ENCODE measurements around the gene SEPHS2.
A peak's percentile ranks its signal among the peaks of the same experiment; 100 is the strongest.
"Not testable (repeated sequence)": the region's sequence is repeated elsewhere in the genome, so short reads cannot be mapped to it uniquely, and the experiment has no call there.

Gene SEPHS2

DNA sequence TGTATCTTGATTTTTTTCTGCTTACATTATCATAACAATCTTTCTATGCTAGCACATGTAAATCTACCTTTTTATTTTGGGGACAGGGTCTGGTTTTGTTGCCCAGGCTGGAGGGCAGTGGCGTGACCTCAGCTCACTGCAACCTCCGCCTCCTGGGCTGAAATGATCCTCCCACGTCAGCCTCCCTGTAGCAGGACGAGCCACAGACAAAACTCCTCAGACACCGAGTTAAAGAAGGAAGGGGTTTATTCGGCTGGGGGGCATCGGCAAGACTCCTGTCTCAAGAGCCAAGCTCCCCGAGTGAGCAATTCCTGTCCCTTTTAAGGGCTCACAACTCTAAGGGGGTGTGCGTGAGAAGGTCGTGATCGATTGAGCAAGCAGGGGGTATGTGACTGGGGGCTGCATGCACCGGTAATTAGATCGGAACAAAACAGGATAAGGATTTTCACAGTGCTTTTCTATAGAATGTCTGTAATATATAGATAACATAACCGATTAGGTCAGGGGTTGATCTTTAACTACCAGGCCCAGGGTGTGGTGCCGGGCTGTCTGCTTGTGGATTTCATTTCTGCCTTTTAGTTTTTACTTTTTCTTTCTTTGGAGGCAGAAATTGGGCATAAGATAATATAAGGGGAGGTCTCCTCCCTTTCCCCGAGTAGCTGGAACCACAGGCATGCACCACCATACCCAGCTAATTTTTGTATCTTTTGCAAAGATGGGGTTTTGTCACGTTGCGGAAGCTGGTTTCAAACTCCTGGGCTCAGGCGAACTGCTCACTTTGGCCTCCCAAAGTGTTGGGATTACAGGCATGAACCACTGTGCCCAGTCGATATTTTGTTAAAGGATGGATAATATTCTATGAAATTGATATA, 7.3 kb upstream of the SEPHS2 start:
- peaks cover 53% of the 10 kb centered on the region for H3K4me1 Mint-ChIP-seq (ENCODE audit: low read depth)
- peak overlapping the region; percentile 66 for H3K27ac Mint-ChIP-seq
- not testable (repeated sequence) for H3K27me3 Mint-ChIP-seq; H3K36me3 Mint-ChIP-seq; H3K4me3 Mint-ChIP-seq; H3K9me3 Mint-ChIP-seq (ENCODE audit: low read depth)

DNA sequence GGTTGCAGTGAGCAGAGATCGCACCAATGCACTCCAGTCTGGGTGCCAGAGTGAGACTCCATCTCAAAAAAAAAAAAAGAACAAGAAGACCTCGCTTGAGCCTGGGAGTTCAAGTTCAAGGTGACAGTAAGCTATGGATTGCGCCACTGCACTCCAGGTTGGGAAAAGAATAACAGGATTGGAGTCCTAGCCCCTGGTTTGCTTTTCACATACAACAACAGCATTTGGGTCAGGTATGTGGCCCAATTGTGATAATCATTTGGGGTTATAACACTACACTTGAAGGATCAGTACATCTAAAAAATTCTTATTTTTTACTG, 3.4 kb upstream of the SEPHS2 start:
- no peak overlapping the region for H3K27ac Mint-ChIP-seq

DNA sequence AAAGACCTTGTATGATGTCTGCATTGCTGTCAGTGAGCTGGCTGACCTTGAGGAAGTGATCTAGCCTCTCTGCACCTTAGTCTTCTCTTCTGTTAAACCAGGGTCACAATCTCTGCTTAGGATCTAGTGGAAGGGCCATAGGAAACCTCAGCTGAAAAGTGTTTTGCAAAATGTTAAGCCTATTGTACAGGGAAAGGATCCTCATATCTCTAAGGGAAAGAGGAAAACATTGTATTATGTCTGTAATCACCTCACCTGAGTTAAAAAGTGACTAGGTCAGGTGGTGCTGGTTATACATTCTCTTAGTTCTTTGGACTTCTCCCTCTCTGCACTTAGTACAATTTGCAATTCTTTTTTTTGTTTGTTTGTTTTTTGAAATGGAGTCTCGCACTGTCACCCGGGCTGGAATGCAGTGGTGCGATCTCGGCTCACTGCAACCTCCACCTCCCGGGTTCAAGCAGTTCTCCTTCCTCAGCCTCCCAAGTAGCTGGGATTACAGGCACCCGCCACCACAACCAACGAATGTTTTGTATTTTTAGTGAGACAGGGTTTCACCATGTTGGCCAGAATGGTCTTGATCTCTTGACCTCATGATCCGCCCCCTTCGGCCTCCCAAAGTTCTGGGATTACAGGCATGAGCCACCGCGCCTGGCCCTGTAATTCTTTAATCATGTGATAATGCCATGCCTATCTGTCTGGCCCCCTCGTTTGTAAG, 2.0 kb upstream of the SEPHS2 start:
- Mint-ChIP-seq H3K4me3 (peak overlapping the region; percentile 54), H3K36me3 (peaks cover 13% of the 10 kb centered on the region), H3K9me3 (ENCODE audit: low read depth) (no peaks in the 10 kb centered on the region), H3K27me3 (no peaks in the 10 kb centered on the region), H3K4me1 (ENCODE audit: low read depth) (peaks cover 48% of the 10 kb centered on the region), H3K27ac (no peak overlapping the region)

More for the DNA sequence above, 3.4 kb upstream of the SEPHS2 start:
- Mint-ChIP-seq H3K36me3 (peaks cover 3% of the 10 kb centered on the region), H3K9me3 (ENCODE audit: low read depth) (no peaks in the 10 kb centered on the region), H3K27me3 (no peaks in the 10 kb centered on the region), H3K4me3 (no peak overlapping the region), H3K4me1 (ENCODE audit: low read depth) (peaks cover 38% of the 10 kb centered on the region)

DNA sequence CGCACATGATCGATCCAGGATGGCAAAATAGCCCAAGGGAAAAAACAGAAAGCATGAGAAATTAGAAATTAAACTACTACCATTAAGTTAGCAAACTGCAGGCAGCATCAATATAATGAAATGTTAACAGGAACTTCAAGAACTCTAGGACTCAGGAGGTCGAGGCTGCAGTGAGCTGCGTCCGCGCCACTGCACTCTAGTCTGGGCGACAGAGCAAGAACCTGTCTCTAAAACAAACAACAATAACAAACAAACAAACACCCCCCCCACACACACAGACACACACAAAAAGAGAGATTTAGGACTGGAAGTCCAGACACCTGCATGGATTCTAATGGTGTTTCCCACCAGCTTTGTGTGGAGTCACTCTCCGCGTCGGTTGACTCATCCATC, 525 bp upstream of the SEPHS2 start:
- Mint-ChIP-seq H3K4me1 (ENCODE audit: low read depth) (peaks cover 46% of the 10 kb centered on the region), H3K4me3 (peak overlapping the region; percentile 93), H3K27ac (peak overlapping the region; percentile 98), H3K9me3 (ENCODE audit: low read depth) (no peaks in the 10 kb centered on the region), H3K36me3 (peaks cover 13% of the 10 kb centered on the region), H3K27me3 (no peaks in the 10 kb centered on the region)

DNA sequence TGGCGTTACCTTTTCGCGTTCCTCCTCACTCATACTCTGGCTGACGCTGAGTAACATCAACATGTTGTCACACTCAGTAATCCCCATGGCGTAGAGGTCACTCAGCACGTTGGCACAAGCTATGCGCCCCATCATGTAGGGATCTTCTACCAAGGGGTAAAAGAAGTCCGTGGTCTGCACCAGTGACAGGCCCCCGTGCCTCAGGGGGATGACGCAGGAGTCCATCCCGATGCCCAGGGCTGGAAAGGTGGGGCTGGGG, 596 bp downstream of the SEPHS2 start:
- Mint-ChIP-seq H3K4me3 (peak overlapping the region; percentile 93), H3K9me3 (ENCODE audit: low read depth) (no peaks in the 10 kb centered on the region), H3K27me3 (no peaks in the 10 kb centered on the region), H3K27ac (peak overlapping the region; percentile 72), H3K36me3 (peaks cover 13% of the 10 kb centered on the region), H3K4me1 (ENCODE audit: low read depth) (peaks cover 36% of the 10 kb centered on the region)

DNA sequence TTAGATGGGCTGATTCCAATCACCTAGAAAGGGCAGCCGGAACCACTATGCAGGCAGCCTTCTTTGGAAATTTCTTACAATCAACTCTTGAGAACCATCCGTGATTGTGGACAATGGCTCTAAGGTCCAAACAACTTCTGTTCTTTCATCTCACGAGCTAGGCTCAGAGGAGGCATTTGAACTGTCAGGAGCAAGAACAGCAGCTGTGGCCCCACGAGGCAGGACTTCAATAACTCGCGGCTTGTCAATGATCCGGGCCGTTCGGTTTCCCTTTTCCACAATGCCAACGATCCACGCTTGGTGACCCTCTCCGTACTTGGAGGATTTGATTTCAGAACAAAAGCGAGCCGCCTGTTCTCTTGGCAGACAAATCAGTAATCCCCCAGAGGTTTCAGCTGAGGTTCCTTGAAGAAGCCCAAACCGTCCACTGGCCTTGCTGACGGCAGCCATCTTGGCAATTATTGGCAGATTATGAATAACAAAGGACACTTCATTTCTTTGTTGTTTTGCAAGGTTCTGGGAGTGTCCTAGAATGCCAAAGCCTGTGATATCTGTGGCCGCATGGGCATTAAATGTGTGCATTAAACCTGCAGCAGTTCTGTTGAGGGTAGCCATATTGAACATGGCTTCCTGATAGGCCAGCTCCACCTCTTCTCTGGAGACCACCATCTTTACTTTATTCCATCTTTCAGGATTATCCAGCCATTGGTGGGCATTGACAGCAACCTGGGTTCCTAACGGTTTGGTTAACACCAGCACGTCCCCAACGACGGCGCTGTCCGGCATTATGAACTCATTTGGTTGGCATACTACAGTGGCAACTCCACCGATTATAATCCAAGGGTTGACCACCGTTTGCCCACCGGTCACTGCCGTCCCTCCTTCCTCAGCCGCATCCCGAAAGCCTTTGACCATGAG, 1.2 kb downstream of the SEPHS2 start:
- peaks cover 33% of the 10 kb centered on the region for H3K4me1 Mint-ChIP-seq (ENCODE audit: low read depth)
- no peaks in the 10 kb centered on the region for H3K27me3 Mint-ChIP-seq
- H3K9me3 Mint-ChIP-seq (ENCODE audit: low read depth), result no peaks in the 10 kb centered on the region
- H3K4me3 Mint-ChIP-seq, result peak overlapping the region; percentile 93
- H3K36me3 Mint-ChIP-seq, result peaks cover 13% of the 10 kb centered on the region
- H3K27ac Mint-ChIP-seq, result peak overlapping the region; percentile 72

DNA sequence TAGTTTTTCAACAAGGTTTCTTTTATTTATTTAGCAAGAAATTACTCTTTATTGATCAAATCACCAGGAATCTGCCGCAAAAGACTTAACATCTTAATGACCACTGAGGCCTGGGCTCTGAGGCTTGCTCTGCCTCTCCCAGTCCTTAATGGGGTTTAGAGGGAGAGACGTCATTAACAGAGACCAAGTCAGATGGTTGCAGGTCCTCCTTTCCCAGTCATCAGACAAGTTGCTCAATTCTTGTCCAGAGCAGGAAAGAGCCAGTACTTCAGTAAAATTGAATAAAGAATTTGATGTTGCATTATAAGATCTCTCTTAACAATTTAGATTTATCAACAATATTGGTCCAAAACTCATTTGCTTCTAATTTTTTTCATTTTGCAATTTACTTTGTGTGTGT, 2.0 kb downstream of the SEPHS2 start:
- peak overlapping the region; percentile 58 for H3K27ac Mint-ChIP-seq
- H3K4me1 Mint-ChIP-seq (ENCODE audit: low read depth), result peaks cover 31% of the 10 kb centered on the region
- no peaks in the 10 kb centered on the region for H3K9me3 Mint-ChIP-seq (ENCODE audit: low read depth)
- H3K27me3 Mint-ChIP-seq, result no peaks in the 10 kb centered on the region
- H3K4me3 Mint-ChIP-seq, result peak overlapping the region; percentile 93
- H3K36me3 Mint-ChIP-seq, result peaks cover 13% of the 10 kb centered on the region

DNA sequence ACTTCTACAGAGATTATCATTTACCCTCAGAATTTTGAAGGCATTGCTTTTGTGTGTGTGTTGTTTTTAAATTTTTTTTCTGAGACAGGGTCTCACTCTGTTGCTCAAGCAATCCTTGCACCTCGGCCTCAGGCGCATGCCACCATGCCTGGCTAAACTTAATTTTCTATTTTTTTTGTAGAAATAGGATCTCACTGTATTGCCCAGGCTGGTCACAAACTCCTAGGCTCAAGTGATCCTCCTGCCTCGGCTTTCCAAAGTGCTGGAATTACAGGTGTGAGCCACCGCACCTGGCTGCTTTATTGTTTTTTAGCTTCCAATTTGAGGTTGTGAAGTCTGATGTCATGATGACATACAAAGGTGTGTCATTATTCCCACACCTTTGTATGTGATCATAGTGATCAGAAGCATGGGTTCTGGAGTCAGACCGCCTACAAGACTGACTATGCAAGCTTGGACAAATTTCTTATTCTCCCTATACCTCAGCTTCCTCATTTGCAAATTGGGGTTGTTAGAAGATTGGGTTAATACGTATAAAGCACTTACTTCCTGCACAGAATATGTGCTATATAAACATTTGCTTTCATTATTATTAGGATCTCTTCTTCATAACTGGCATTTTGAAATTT, 5.8 kb downstream of the SEPHS2 start:
- Mint-ChIP-seq H3K9me3 (ENCODE audit: low read depth) (no peaks in the 10 kb centered on the region), H3K27ac (no peak overlapping the region), H3K36me3 (peaks cover 11% of the 10 kb centered on the region), H3K27me3 (no peaks in the 10 kb centered on the region), H3K4me3 (no peak overlapping the region), H3K4me1 (ENCODE audit: low read depth) (peaks cover 22% of the 10 kb centered on the region)

DNA sequence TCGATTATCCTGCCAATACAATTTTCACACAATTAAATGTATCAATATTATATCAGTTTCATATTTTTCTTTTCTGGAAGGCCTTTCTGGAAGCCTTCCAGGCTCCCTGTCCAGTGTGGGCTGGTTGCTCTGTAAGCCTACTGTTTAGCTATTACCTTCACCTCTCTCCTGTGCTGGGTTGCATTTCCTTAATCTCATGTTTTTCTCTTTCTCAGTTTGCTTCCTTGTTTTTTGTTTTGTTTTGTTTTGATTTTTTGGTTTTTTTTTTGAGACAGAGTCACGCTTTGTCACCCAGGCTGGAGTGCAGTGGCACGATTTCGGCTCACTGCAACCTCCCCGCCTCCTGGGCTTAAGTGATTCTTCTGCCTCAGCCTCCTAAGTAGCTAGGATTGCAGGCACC, 6.8 kb downstream of the SEPHS2 start:
- Mint-ChIP-seq H3K27ac (no peak overlapping the region), H3K36me3 (peaks cover 8% of the 10 kb centered on the region), H3K4me3 (no peak overlapping the region), H3K4me1 (ENCODE audit: low read depth) (peaks cover 20% of the 10 kb centered on the region), H3K9me3 (ENCODE audit: low read depth) (no peaks in the 10 kb centered on the region), H3K27me3 (no peaks in the 10 kb centered on the region)

DNA sequence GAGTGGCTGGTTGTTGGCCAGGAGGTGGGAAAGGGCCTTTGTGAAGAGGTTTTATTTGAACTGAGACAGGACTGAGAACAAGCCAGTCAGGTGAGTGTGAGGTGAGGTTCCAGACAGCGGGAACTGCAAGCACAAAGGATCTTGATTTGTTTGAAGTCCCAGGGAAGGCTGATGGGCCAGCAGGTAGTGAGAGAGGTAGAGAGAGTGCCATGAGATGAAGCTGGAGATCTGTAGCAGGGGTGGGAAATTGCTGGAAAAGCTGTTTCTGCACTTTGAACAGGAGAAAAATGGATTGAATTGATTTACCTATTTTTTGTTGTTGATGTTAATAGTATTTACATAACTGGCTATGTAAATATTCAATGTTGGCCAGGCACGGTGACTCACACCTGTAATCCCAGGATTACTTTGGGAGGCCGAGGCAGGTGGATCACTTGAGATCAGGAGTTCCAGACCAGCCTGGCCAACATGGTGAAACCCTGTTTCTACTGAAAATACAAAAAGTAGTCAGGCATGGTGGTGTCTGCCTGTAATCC, 8.1 kb downstream of the SEPHS2 start:
- Mint-ChIP-seq H3K4me1 (ENCODE audit: low read depth) (peaks cover 11% of the 10 kb centered on the region), H3K27me3 (no peaks in the 10 kb centered on the region), H3K36me3 (no peaks in the 10 kb centered on the region), H3K4me3 (no peak overlapping the region), H3K27ac (no peak overlapping the region), H3K9me3 (ENCODE audit: low read depth) (no peaks in the 10 kb centered on the region)

DNA sequence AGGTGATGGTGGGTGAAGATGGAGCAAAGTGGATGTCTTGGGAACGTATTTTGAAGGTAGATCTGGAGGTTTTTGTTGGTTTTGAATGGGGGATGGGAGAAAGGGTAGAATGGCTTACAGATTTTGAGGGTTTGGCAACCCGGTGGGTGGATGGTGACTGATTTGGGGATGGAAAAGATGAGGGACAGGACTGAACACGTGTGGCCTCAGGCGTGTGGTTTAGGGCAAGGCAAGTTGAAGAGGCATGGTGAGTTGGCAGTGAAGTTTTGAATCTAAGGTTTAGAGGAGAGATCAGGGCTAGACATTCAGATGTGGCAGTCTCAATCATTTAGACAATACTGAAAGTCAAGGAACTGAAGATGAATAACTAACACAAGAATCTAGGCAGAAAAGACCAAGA, 10.8 kb downstream of the SEPHS2 start:
- H3K36me3 Mint-ChIP-seq, result no peaks in the 10 kb centered on the region
- H3K4me3 Mint-ChIP-seq, result no peak overlapping the region
- H3K27ac Mint-ChIP-seq, result peak overlapping the region; percentile 41
- H3K27me3 Mint-ChIP-seq, result no peaks in the 10 kb centered on the region
- H3K9me3 Mint-ChIP-seq (ENCODE audit: low read depth), result no peaks in the 10 kb centered on the region
- H3K4me1 Mint-ChIP-seq (ENCODE audit: low read depth), result peaks cover 9% of the 10 kb centered on the region

DNA sequence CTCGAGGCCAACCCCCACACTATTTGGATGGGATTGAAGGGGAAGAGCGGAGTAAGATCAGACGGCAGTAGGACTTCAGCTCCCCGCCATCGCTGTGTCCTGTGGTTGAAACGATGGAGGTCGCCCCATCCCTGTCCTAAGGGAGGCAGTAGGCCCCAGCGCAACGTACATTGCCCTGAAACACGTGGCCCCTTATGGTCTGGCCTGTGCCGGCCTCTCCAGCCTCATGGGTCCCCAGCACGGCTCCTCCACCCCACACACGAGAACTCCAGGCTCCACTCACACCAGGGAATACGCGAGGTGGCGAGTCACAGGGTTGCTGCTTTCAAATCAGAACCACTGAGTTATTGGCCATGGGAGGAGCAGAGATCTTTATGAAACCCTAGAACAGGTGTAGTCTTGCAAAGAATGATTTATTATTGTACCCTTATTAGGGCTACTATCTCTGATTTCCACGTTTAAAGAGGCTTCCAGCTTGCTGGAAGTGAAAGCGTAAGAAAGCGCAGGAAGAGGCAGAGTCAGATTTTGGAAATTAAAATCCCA, 15.2 kb downstream of the SEPHS2 start:
- no peak overlapping the region for H3K4me3 Mint-ChIP-seq
- H3K9me3 Mint-ChIP-seq (ENCODE audit: low read depth), result no peaks in the 10 kb centered on the region
- H3K27ac Mint-ChIP-seq, result no peak overlapping the region
- H3K36me3 Mint-ChIP-seq, result peaks cover 6% of the 10 kb centered on the region
- H3K27me3 Mint-ChIP-seq, result no peaks in the 10 kb centered on the region
- H3K4me1 Mint-ChIP-seq (ENCODE audit: low read depth), result peaks cover 23% of the 10 kb centered on the region

DNA sequence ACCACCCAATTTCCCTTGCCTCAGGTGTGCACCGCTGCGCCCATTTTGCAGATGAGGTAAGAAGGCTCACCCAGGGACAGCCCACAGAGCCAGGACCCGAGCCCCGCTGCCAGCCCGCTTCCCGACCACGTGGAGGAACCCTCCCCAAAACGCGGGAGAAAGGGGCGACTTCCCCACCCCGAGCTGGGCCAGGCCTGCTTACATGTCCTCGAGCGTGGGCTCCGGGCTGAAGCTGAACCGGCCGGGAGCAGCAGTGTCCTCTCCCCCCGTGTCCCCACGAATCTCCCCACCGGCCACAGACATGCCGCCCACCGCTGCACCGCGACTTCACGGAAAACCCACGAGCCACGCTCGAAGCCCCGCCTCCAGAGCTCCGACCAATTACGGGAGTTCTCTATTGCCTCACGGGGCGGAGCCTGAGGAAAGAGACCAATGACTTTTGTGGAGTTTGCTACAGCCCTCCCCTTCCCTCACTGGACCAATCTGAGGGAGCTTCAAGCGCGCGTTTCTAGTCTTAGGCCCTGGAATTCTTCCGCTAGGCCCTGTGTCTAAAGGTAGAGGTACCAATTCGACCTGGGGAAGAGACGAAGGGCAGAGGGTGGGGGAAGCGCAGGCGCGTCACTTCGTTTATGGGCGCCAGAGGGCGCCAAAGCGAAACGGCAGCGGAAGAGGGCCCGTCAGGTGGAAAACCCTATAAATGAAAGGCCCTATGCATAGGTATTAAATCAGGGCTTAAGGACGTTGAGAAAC, 15.8 kb downstream of the SEPHS2 start, which contains the start of gene DCTPP1:
DCTPP1 (minus strand) TSS at position 353 of the 750 bp plus-strand sequence; CDS start at position 303, 50 bp downstream.
- peaks cover 20% of the 10 kb centered on the region for H3K4me1 Mint-ChIP-seq (ENCODE audit: low read depth)
- H3K4me3 Mint-ChIP-seq, result no peak within 1 kb of the TSS
- no peaks in the 10 kb centered on the region for H3K9me3 Mint-ChIP-seq (ENCODE audit: low read depth)
- H3K27me3 Mint-ChIP-seq, result no peaks in the 10 kb centered on the region
- H3K27ac Mint-ChIP-seq, result no peak within 1 kb of the TSS
- H3K36me3 Mint-ChIP-seq, result peaks cover 6% of the 10 kb centered on the region

DNA sequence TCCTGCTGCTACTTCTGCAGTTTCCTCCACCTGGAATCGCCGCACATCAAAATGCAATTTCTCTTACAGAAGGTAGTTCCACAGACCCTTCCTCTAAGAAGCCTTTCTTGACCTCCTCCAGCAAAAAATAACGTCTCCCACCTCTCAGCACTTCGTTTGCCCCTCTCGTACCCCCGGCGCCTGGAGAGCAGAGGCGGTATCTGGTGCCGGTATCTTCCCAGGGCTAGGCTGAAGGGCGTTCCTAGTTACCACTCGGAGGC, 16.3 kb downstream of the SEPHS2 start:
- Mint-ChIP-seq H3K27ac (no peak overlapping the region), H3K27me3 (no peaks in the 10 kb centered on the region), H3K4me3 (no peak overlapping the region), H3K36me3 (peaks cover 6% of the 10 kb centered on the region), H3K4me1 (ENCODE audit: low read depth) (peaks cover 17% of the 10 kb centered on the region), H3K9me3 (ENCODE audit: low read depth) (no peaks in the 10 kb centered on the region)

Measured in activated naive CD8-positive, alpha-beta T cell (primary cell).